Stimulated activated CD8-positive, alpha-beta memory T cell treated with anti-CD3 and anti-CD28 coated beads, Interleukin-4, amount 100 ng/mL, for 4 hours (primary cell): ENCODE data around the gene GUCY1A2.

Experiments used
- DNase-seq, 2 donors: peaks; one replicate each; pipeline ENCODE4 v3.0.0-alpha.2; 2020; ENCODE audit warnings: low read depth in 2 of 2, low spot score in 1 of 2

Gene GUCY1A2

GRCh38 chr11:106999196-106999595 is 19.1 kb downstream of the GUCY1A2 start:
- DNase-seq = no peak

- DNase-seq = no peak
Observed at GRCh38 chr11:106998916-106999188, 19.4 kb downstream of the GUCY1A2 start.

- DNase-seq = no peak
Observed at GRCh38 chr11:106998116-106998915, 20.0 kb downstream of the GUCY1A2 start.

- DNase-seq = no peak
Observed at GRCh38 chr11:106997227-106997626, 21.0 kb downstream of the GUCY1A2 start.

- DNase-seq = no peak
Observed at GRCh38 chr11:106996691-106997090, 21.6 kb downstream of the GUCY1A2 start.

- DNase-seq = no peak
Observed at GRCh38 chr11:106990331-106990730, 27.9 kb downstream of the GUCY1A2 start.

- DNase-seq = no peak
Observed at GRCh38 chr11:106989078-106989455, 29.2 kb downstream of the GUCY1A2 start.

GRCh38 chr11:106988151-106989077 is 29.9 kb downstream of the GUCY1A2 start:
- no peak for DNase-seq

GRCh38 chr11:106986673-106987072 is 31.6 kb downstream of the GUCY1A2 start:
- DNase-seq = no peak

- DNase-seq = no peak
Observed at GRCh38 chr11:106986261-106986660, 32.0 kb downstream of the GUCY1A2 start.

GRCh38 chr11:106983991-106984390 is 34.3 kb downstream of the GUCY1A2 start:
- DNase-seq = no peak

GRCh38 chr11:106983261-106983660 is 35.0 kb downstream of the GUCY1A2 start:
- no peak for DNase-seq

GRCh38 chr11:106974831-106975230 is 43.4 kb downstream of the GUCY1A2 start:
- DNase-seq = no peak

GRCh38 chr11:106971864-106972263 is 46.4 kb downstream of the GUCY1A2 start:
- DNase-seq = no peak

GRCh38 chr11:106969644-106970355 is 48.5 kb downstream of the GUCY1A2 start:
- no peak for DNase-seq

- DNase-seq = no peak
Observed at GRCh38 chr11:106962995-106963394, 55.3 kb downstream of the GUCY1A2 start.

- DNase-seq = no peak
Observed at GRCh38 chr11:106961518-106961917, 56.8 kb downstream of the GUCY1A2 start.

GRCh38 chr11:106961048-106961447 is 57.2 kb downstream of the GUCY1A2 start:
- no peak for DNase-seq

GRCh38 chr11:106959800-106960199 is 58.5 kb downstream of the GUCY1A2 start:
- DNase-seq = no peak

GRCh38 chr11:106959386-106959785 is 58.9 kb downstream of the GUCY1A2 start:
- no peak for DNase-seq

GRCh38 chr11:106958517-106959248 is 59.6 kb downstream of the GUCY1A2 start:
- DNase-seq = no peak
